GM21381 (cell line): ENCODE data around the gene OTOP3.

Source experiments
- ATAC-seq: cut with Tn5 transposase; IDR thresholded peaks from one replicate; pipeline ENCODE4 v1.9.1; 2021; ENCODE audit warnings: mild to moderate bottlenecking, moderate library complexity; ENCODE audit not compliant: unreplicated experiment

The OTOP3 gene

GRCh38 chr17:74937064-74938051, 1.7 kb downstream of the OTOP3 start:
- ATAC-seq, result no peak

- ATAC-seq, result no peak
Observed at GRCh38 chr17:74938194-74938950, 2.7 kb downstream of the OTOP3 start.

- no peak for ATAC-seq
Observed at GRCh38 chr17:74939534-74939933, 3.8 kb downstream of the OTOP3 start.

GRCh38 chr17:74941128-74941725, 5.5 kb downstream of the OTOP3 start:
- no peak for ATAC-seq

GRCh38 chr17:74943808-74944522, 8.3 kb downstream of the OTOP3 start:
- ATAC-seq, result no peak

GRCh38 chr17:74945543-74945942, 9.8 kb downstream of the OTOP3 start:
- ATAC-seq, result peak; percentile 57

GRCh38 chr17:74946641-74947040, 10.9 kb downstream of the OTOP3 start:
- ATAC-seq, result no peak

GRCh38 chr17:74947041-74947754, 11.5 kb downstream of the OTOP3 start:
- no peak for ATAC-seq

- ATAC-seq, result no peak
Observed at GRCh38 chr17:74949455-74950115, 13.9 kb downstream of the OTOP3 start.

GRCh38 chr17:74950207-74950606, 14.5 kb downstream of the OTOP3 start:
- no peak for ATAC-seq

GRCh38 chr17:74951065-74951464, 15.4 kb downstream of the OTOP3 start:
- no peak for ATAC-seq

GRCh38 chr17:74951680-74952421, 16.2 kb downstream of the OTOP3 start:
- no peak for ATAC-seq

- no peak for ATAC-seq
Observed at GRCh38 chr17:74952431-74953133, 16.9 kb downstream of the OTOP3 start.

GRCh38 chr17:74953134-74953687, 17.5 kb downstream of the OTOP3 start:
- no peak for ATAC-seq

- ATAC-seq, result no peak
Observed at GRCh38 chr17:74954115-74954514, 18.4 kb downstream of the OTOP3 start.

GRCh38 chr17:74954665-74955421, 19.1 kb downstream of the OTOP3 start:
- ATAC-seq, result no peak

GRCh38 chr17:74956093-74956492, 20.4 kb downstream of the OTOP3 start:
- no peak for ATAC-seq
